AG09309 (cell line): ENCODE measurements around the gene DAZAP2.

ENCODE experiments used
- DNase-seq: peaks from one replicate; pipeline ENCODE4 v3.0.0-alpha.2; 2010; ENCODE audit warnings: low read depth
- H3K4me3 ChIP-seq: 2 replicates; pipeline ENCODE4 v1.5.1; 2011; ENCODE audit warnings: mild to moderate bottlenecking, low read depth, low read length, moderate library complexity; ENCODE audit not compliant: control insufficient read depth
- CTCF ChIP-seq: IDR thresholded peaks from 2 replicates; pipeline ENCODE4 v1.5.1; 2011; ENCODE audit warnings: mild to moderate bottlenecking, low read depth, low read length, inconsistent platforms; ENCODE audit not compliant: insufficient read depth, control insufficient read depth; ENCODE audit errors: missing control alignments

The DAZAP2 gene, protein sequence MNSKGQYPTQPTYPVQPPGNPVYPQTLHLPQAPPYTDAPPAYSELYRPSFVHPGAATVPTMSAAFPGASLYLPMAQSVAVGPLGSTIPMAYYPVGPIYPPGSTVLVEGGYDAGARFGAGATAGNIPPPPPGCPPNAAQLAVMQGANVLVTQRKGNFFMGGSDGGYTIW

GRCh38 chr12:51238510-51239334 lies at the start of gene DAZAP2:
Gene DAZAP2, plus strand, starts transcription at chr12:51238826. Its CDS starts 82 bp downstream, at chr12:51238908.
- peak; percentile 77 for DNase-seq
- TF ChIP-seq CTCF: peak; percentile 13
- peak within 1 kb of the TSS; percentile 97 for H3K4me3 ChIP-seq

GRCh38 chr12:51189790-51190355 lies 48.8 kb upstream of the DAZAP2 start:
- DNase-seq: no peak
- TF ChIP-seq CTCF: no peak
- no peak overlapping the region for H3K4me3 ChIP-seq

DNA sequence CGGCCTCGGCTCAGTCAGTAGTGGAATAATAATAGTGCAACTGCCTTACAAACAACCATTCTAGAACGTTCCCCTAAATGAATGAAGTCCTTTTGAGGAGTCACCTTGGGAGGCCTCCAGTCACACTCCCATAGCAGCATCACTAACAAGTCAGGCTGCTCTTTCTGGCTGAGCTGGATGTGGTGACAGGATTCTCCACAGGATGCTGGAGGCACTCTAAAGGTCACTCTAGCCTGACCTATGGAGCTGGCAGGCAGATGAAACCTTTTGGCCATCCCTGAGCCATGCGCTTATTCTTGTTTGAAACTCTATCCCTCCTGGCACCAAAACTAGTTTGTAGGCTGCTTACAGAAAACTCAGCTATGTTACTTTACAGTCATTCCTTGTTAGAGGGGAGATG lies 47.8 kb upstream of the DAZAP2 start:
- TF ChIP-seq CTCF: no peak
- H3K4me3 ChIP-seq: no peak overlapping the region
- no peak for DNase-seq

- no peak overlapping the region for H3K4me3 ChIP-seq
- no peak for DNase-seq
- no peak for TF ChIP-seq CTCF
Observed at GRCh38 chr12:51191516-51192283, 46.9 kb upstream of the DAZAP2 start.

DNA sequence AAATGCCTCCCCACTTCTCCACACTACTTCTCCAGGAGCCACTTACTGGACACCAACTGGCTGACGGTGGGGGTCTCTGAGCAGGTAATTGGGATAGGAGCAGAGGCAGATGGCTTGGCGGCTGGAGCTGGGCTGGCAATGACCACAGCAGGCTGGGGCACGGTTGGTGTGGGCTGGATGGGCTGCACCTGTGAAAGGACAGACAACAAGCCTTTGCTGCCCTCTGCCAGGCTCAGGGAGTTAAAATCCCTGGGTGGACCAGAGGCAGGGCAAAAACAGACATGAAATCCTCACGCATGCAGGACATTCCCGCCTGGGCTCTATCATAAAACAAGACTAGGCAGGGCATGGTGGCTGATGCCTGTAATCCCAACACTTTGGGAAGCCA lies 46.3 kb upstream of the DAZAP2 start:
- no peak overlapping the region for H3K4me3 ChIP-seq
- DNase-seq: no peak
- TF ChIP-seq CTCF: no peak

DNA sequence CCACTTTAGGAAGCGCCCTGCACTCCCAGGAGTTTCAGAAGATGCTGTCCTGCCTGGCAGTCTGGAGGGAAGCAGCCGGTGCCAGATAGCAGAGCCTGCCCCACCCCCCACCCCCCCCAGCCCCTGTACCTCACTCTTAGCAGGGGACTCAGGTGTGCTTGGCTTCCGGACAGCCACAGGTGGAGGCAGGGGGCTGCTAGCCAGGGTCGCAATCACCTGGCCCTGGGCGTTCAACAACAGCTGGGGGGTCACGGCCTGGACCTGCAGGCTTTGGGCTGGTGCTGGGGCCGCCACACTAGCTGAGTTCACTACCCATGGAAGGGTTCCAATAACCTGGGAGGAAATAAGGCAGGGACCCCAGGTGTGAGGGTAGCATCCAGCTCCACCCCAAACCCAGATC lies 42.8 kb upstream of the DAZAP2 start:
- no peak overlapping the region for H3K4me3 ChIP-seq
- no peak for DNase-seq
- TF ChIP-seq CTCF: no peak
